T-helper 2 cell treated with Interferon-gamma antibody and Interleukin-4, amounts not matched to agents 100 ng/mL and 5 ng/mL, for 36 hours (primary cell): Measurements from ENCODE around the gene ROM1. TPM values are rescaled to one million over a fixed set of nuclear protein-coding genes. Genes with fewer than 3 reads are reported as not detected.
"Not testable (repeated sequence)": the region's sequence is repeated elsewhere in the genome, so short reads cannot be mapped to it uniquely, and the experiment has no call there.

Experiments used
- intact Hi-C: fragments of 100-400 bp; cut with micrococcal nuclease; formaldehyde crosslinking; loops from one replicate; pipeline ENCODE4 v1.15.1; 2023
- total RNA-seq: library from RNA; stranded (reverse); gene quantifications from 2 replicates; pipeline ENCODE4 v1.2.3, GENCODE V29; 2022

Gene ROM1
- total RNA-seq, 1 donor from 2014 or later: 0.95 TPM

- intact Hi-C loops: no loop called here
Measured at GRCh38 chr11:62605902-62606301, 7.2 kb upstream of the ROM1 start.

- intact Hi-C loops: no loop called here
Measured at GRCh38 chr11:62607714-62608113, 5.3 kb upstream of the ROM1 start.

GRCh38 chr11:62608776-62609175 lies 4.3 kb upstream of the ROM1 start:
- intact Hi-C loops: no loop called here

GRCh38 chr11:62610403-62610802 lies 2.7 kb upstream of the ROM1 start:
- intact Hi-C loops: loop anchor here (5.0 kb wide), 1 partner anchor 162 kb away; the partner anchor contains the start of gene TAF6L

- intact Hi-C loops: loop anchor here (5.0 kb wide), 1 partner anchor 161 kb away; the partner anchor contains the start of gene TAF6L
Measured at GRCh38 chr11:62610814-62611704, 2.0 kb upstream of the ROM1 start.

- intact Hi-C loops: loop anchor here (1.0 to 5.0 kb wide), 5 partner anchors 10 to 160 kb away; partner anchors contain the start of genes C11orf98, CSKMT, INTS5 and TAF6L
Measured at GRCh38 chr11:62611705-62612365, 1.2 kb upstream of the ROM1 start.

- intact Hi-C loops: loop anchor here (2.0 to 5.0 kb wide), 3 partner anchors 39 to 159 kb away; partner anchors contain the start of genes C11orf98, CSKMT, INTS5 and TAF6L
Measured at GRCh38 chr11:62613291-62613778, 278 bp downstream of the ROM1 start.

- intact Hi-C loops: loop anchor here (5.0 kb wide), 1 partner anchor 158 kb away; the partner anchor contains the start of gene TAF6L
Measured at GRCh38 chr11:62614275-62614674, 1.2 kb downstream of the ROM1 start.

- intact Hi-C loops: no loop called here
Measured at GRCh38 chr11:62615521-62615920, 2.5 kb downstream of the ROM1 start.

GRCh38 chr11:62616957-62617356 lies 3.9 kb downstream of the ROM1 start:
- intact Hi-C loops: not testable (repeated sequence)

GRCh38 chr11:62621027-62621566 lies 8.0 kb downstream of the ROM1 start:
- intact Hi-C loops: loop anchor here (2.0 kb wide), 1 partner anchor 30 kb away; the partner anchor contains the start of gene TUT1

GRCh38 chr11:62621567-62622470 lies 8.8 kb downstream of the ROM1 start, which contains the start of gene B3GAT3:
TSS of gene B3GAT3 (minus strand) at chr11:62621986. CDS start at chr11:62621947, 39 bp downstream.
- intact Hi-C loops: loop anchor here (1.0 to 2.0 kb wide), 4 partner anchors 23 to 43 kb away; partner anchors contain the start of genes C11orf98, CSKMT, GANAB and TUT1

- intact Hi-C loops: loop anchor here (1.0 to 2.0 kb wide), 3 partner anchors 23 to 42 kb away; partner anchors contain the start of genes C11orf98, CSKMT and GANAB
Measured at GRCh38 chr11:62622476-62623089, 9.5 kb downstream of the ROM1 start.

- intact Hi-C loops: no loop called here
Measured at GRCh38 chr11:62627713-62628112, 14.7 kb downstream of the ROM1 start.

- intact Hi-C loops: no loop called here
Measured at GRCh38 chr11:62632492-62632891, 19.4 kb downstream of the ROM1 start.

GRCh38 chr11:62644220-62644619 lies 31.2 kb downstream of the ROM1 start:
- intact Hi-C loops: no loop called here

- intact Hi-C loops: no loop called here
Measured at GRCh38 chr11:62645671-62645945, 32.6 kb downstream of the ROM1 start.

- intact Hi-C loops: loop anchor here (1.0 to 2.0 kb wide), 4 partner anchors 19 to 83 kb away; partner anchors contain the start of genes C11orf98, CSKMT and TTC9C
Measured at GRCh38 chr11:62645946-62646824, 33.1 kb downstream of the ROM1 start, which contains the start of gene GANAB. TSS of gene GANAB (minus strand) at chr11:62646613. CDS start at chr11:62646599, 14 bp downstream.
